Stimulated activated CD4-positive, alpha-beta T cell treated with anti-CD3 and anti-CD28 coated beads, Interleukin-15, amount 100 ng/mL, for 24 hours (primary cell): ENCODE data around the gene TMEM80.

Experiments
- DNase-seq: peaks from one replicate; pipeline ENCODE4 v3.0.0-alpha.2; 2020

Gene TMEM80

GRCh38 chr11:748007-748359, 52.4 kb downstream of the TMEM80 start:
- no peak for DNase-seq

GRCh38 chr11:749731-750130, 54.1 kb downstream of the TMEM80 start:
- no peak for DNase-seq
